Measurements from ENCODE around the gene RDH12. TPM values are rescaled to one million over a fixed set of nuclear protein-coding genes. Genes with fewer than 3 reads are reported as not detected.

RDH12 gene
- not detected in 2 replicates for total RNA-seq

DNA sequence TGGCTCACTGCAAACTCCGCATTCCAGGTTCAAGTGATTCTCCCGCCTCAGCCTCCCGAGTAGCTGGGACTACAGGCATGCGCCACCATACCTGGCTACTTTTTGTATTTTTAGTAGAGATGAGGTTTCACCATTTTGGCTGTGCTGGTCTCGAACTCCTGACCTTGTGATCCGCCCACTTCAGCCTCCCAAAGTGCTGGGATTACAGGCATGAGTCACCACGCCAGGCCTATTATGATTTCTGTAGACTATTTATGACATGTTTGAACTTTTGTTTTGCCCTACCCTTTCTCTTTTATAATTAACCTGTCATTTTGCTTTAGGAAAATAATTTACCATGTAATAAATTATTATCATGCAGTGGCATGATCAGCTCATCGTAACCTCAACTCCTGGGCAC, at the start of gene RDH12:
RDH12 (plus strand) TSS at position 395 of the 400 bp plus-strand sequence. CDS start 20,757 bp downstream, outside the sequence.

DNA sequence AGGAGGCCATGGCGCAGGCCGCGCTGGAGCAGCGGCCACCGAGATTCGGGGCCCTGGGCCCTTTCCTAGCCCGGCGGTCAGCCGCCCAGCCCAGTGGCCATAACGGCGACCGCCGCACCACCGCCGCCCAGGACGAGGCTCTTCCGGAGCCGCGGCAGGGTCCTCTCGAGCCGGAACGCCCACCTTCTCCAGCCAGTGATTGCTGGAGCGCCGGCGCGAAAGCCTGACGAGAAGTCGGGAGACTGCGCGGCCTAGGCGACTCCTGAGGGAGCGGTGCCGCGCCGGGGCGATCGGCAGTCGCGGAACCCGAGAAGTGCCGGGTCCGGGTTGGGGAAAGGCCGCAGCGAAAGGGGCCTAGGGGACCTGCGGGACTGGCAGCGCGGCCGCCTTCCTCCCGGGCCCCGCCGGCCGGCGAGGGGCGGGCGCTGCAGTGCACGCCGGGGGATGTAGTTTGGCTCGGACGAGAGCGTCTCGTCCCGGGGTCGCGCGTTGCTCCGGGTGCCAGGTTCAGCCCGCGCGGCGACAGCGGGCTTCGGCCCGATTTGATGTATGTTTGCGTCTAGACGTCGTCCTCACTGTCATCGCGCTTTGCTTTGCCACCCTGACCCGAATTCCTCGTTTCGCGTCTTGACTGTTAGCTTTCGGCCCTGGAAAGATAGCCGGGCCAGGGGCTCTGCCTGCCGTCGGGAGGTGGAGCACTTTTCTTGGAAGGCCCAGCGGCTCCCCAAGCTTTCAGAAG, 27.0 kb upstream of the RDH12 start, which contains the start of gene VTI1B:
VTI1B (minus strand) TSS at position 153 of the 739 bp plus-strand sequence; CDS start at position 10, 143 bp downstream.

DNA sequence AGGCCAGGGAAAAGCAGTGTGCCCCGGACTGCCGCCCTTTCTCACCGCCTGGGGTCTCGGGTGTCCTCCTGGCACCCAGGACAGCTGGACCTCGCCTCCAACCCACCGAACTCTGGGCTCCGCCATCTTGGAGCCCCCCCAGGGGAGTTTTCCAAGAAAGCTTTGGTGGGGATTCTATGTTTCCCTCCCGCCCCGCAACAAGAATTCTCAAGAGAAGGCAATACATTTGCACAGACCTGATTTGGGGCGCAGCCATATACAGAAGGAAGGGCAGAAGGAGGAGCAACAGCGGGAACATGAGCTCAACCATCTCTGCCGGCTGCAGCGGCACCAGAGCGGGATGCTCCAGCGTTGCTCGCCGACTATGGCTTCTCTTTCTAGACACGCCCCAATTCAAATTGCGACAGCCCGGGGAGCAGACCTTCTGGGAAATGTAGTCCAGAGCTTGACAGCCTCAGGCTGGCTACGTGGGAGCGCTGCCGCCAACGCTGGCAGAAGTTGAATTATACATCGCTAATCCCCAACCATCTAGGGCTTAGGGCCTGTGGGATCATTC, 6.2 kb upstream of the RDH12 start, which contains the start of gene RDH11:
RDH11 (minus strand) TSS at position 371 of the 556 bp plus-strand sequence; CDS start at position 310, 61 bp downstream.

Other genes with a start within 250 kb of the RDH12 start
- under 0.01 and 0.15 TPM in 2 replicates for gene TMEM229B, start 213.2 kb upstream of the RDH12 start, total RNA-seq
- under 0.01 TPM in 2 replicates for gene PLEKHH1, start 168.6 kb upstream of the RDH12 start, total RNA-seq
- gene PIGH, start 101.6 kb upstream of the RDH12 start, total RNA-seq: 12.3 TPM in 2 replicates
- 33.0 and 61.1 TPM in 2 replicates for gene ARG2, start 82.0 kb upstream of the RDH12 start, total RNA-seq
- gene VTI1B, start 27.3 kb upstream of the RDH12 start, total RNA-seq: 46.1 and 49.8 TPM in 2 replicates
- gene RDH11, start 6.1 kb upstream of the RDH12 start, total RNA-seq: 130 and 149 TPM in 2 replicates
- 10.7 and 22.2 TPM in 2 replicates for gene ZFYVE26, start 114.7 kb downstream of the RDH12 start, total RNA-seq
- 7.5 and 19.3 TPM in 2 replicates for gene RAD51B, start 117.9 kb downstream of the RDH12 start, total RNA-seq